A673 (cell line): Measurements from ENCODE around the gene SLC35E3. TPM values are rescaled to one million over a fixed set of nuclear protein-coding genes. Genes with fewer than 3 reads are reported as not detected.

Experiments used
- BruUV-seq: library from RNA; stranded (reverse); fragments of 400-500 nt; replicated peaks from 2 replicates; lab custom pipeline; 2021; lab: Mats Ljungman, UMichigan
- CTCF ChIA-PET: fragments of 300-600 bp; sonication (Branson Sonifier 250); formaldehyde crosslinking; loops from one replicate; lab custom pipeline; 2022; ENCODE audit warnings: antibody characterized with exemption; lab: Charles Lee
- POLR2A ChIA-PET: fragments of 300-600 bp; sonication (Branson Sonifier 250); formaldehyde crosslinking; loops from one replicate; lab custom pipeline; 2022; ENCODE audit warnings: antibody characterized with exemption; ENCODE audit not compliant: low non-redundant PET; lab: Charles Lee
- DNase-seq: peaks from one replicate; pipeline ENCODE4 v3.0.0-alpha.2; 2015; ENCODE audit warnings: low spot score
- H3K27ac ChIP-seq: fragments of 200-600 bp; sonication (generic); 2 replicates; pipeline ENCODE4 v1.5.1; 2016; ENCODE audit warnings: mixed run types, low read depth, mild to moderate bottlenecking, mixed read lengths, antibody characterized with exemption, low read length; ENCODE audit not compliant: poor library complexity, severe bottlenecking
- H3K27me3 ChIP-seq: fragments of 200-600 bp; sonication (generic); replicated peaks from 2 replicates; pipeline ENCODE4 v1.6.1; 2017; ENCODE audit warnings: mixed run types, low read depth, mild to moderate bottlenecking, mixed read lengths, antibody characterized with exemption, low read length; ENCODE audit not compliant: insufficient read depth, poor library complexity
- H3K36me3 ChIP-seq: fragments of 200-600 bp; sonication (generic); 2 replicates; pipeline ENCODE4 v1.6.1; 2016; ENCODE audit warnings: mixed run types, mild to moderate bottlenecking, mixed read lengths, antibody characterized with exemption, low read length; ENCODE audit not compliant: insufficient read depth, poor library complexity, severe bottlenecking
- H3K4me1 ChIP-seq: fragments of 200-600 bp; sonication (generic); 2 replicates; pipeline ENCODE4 v1.6.1; 2017; ENCODE audit warnings: mixed run types, mild to moderate bottlenecking, mixed read lengths, antibody characterized with exemption, low read length; ENCODE audit not compliant: insufficient read depth, poor library complexity, severe bottlenecking
- H3K4me3 ChIP-seq: fragments of 200-600 bp; sonication (generic); 2 replicates; pipeline ENCODE4 v1.5.1; 2016; ENCODE audit warnings: low read depth, mixed run types, mild to moderate bottlenecking, mixed read lengths, low read length; ENCODE audit not compliant: poor library complexity, severe bottlenecking
- H3K9me3 ChIP-seq: fragments of 200-600 bp; sonication (generic); 2 replicates; pipeline ENCODE4 v1.6.1; 2016; ENCODE audit warnings: mixed run types, low read depth, mild to moderate bottlenecking, mixed read lengths, antibody characterized with exemption, low read length; ENCODE audit not compliant: poor library complexity, severe bottlenecking
- EZH2 ChIP-seq: fragments of 200-600 bp; sonication (generic); IDR thresholded peaks from 2 replicates; pipeline ENCODE4 v1.6.1; 2017; ENCODE audit warnings: borderline replicate concordance, low read depth, mild to moderate bottlenecking, mixed read lengths, antibody characterized with exemption, low read length; ENCODE audit not compliant: poor library complexity, severe bottlenecking
- intact Hi-C: fragments of 100-400 bp; cut with micrococcal nuclease; formaldehyde crosslinking; loops from one replicate; pipeline ENCODE4 v1.10.0; 2022; ENCODE audit not compliant: unreplicated experiment
- total RNA-seq: library from RNA; stranded (reverse); gene quantifications from 2 replicates; pipeline ENCODE4 v1.2.3, GENCODE V29; 2021
- TF ChIP-seq, protein P1 (sequence below): fragments of 300-800, 200-600 bp; sonication (generic); conservative IDR thresholded peaks from 2 replicates; pipeline ENCODE4 v1.5.1; 2017; ENCODE audit warnings: low read depth, mild to moderate bottlenecking, antibody characterized with exemption, low read length, moderate library complexity, mixed read lengths

Gene SLC35E3
- total RNA-seq, 1 experiment from 2014 or later: 10.1 TPM

DNA sequence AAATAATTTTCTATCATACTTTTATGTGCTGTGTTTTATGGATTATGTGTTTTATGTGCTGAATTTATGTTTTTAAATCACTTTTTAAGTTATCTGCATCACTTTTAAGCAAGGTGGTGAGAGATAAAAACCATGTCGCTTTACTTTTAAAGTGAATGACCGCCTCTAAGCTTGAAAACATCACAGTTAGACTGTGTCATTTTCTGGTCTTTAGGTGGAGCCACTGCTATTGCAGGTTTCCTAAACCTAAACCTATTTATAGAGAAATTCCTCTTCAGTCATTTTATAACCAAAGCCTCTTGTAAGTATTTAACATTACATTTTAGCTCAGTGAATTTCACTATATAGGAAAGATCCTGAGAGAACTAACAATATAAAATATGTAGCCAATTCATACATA is 41.0 kb downstream of the SLC35E3 start:
- no peaks in the 10 kb centered on the region for H3K36me3 ChIP-seq
- TF ChIP-seq, protein P1, sequence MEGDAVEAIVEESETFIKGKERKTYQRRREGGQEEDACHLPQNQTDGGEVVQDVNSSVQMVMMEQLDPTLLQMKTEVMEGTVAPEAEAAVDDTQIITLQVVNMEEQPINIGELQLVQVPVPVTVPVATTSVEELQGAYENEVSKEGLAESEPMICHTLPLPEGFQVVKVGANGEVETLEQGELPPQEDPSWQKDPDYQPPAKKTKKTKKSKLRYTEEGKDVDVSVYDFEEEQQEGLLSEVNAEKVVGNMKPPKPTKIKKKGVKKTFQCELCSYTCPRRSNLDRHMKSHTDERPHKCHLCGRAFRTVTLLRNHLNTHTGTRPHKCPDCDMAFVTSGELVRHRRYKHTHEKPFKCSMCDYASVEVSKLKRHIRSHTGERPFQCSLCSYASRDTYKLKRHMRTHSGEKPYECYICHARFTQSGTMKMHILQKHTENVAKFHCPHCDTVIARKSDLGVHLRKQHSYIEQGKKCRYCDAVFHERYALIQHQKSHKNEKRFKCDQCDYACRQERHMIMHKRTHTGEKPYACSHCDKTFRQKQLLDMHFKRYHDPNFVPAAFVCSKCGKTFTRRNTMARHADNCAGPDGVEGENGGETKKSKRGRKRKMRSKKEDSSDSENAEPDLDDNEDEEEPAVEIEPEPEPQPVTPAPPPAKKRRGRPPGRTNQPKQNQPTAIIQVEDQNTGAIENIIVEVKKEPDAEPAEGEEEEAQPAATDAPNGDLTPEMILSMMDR: 0 out of 2 replicates have a peak, but pooled peaks have one; percentile 16
- TF ChIP-seq EZH2: no peak
- ChIA-PET POLR2A (no interaction called here), CTCF (no interaction called here)
- H3K4me1 ChIP-seq: no peaks in the 10 kb centered on the region
- DNase-seq: no peak
- H3K9me3 ChIP-seq: no peaks in the 10 kb centered on the region
- H3K4me3 ChIP-seq: no peak overlapping the region
- no peak overlapping the region for H3K27ac ChIP-seq
- BruUV-seq: no TSS peak
- intact Hi-C loops: no loop called here
- no peaks in the 10 kb centered on the region for H3K27me3 ChIP-seq

DNA sequence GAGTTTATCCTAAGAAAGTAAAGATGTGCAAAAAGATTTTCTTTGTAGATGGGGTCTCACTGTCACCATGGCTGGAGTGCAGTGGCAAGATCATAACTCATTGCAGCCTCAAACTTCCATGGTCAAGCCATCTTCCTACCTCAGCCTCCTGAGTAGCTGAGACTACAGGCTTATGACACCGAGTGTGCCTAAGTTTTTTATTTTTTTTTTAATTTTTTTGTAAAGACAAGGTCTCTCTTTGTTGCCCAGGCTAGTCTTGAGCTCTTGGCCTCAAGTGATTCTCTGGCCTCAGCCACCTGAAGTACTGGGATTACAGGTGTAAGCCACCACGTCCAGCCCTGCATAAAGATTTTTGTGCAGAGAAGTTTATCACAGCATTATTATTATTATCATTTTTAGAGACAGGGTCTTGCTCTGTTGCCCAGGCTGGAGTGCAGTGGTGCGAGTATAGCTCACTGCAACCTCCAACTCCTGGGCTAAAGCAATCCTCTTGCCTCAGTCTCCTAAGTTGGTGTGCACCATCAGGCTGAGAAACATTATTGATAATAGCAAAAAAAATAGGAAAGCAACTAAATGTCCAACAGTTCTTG is 42.7 kb downstream of the SLC35E3 start:
- no peak overlapping the region for H3K27ac ChIP-seq
- no peak for DNase-seq
- no peak overlapping the region for H3K4me3 ChIP-seq
- H3K9me3 ChIP-seq: no peaks in the 10 kb centered on the region
- POLR2A ChIA-PET: no interaction called here
- H3K4me1 ChIP-seq: no peaks in the 10 kb centered on the region
- TF ChIP-seq EZH2: no peak
- TF ChIP-seq, protein P1: no peak
- intact Hi-C loops: no loop called here
- H3K27me3 ChIP-seq: no peaks in the 10 kb centered on the region
- no TSS peak for BruUV-seq
- CTCF ChIA-PET: no interaction called here
- no peaks in the 10 kb centered on the region for H3K36me3 ChIP-seq

DNA sequence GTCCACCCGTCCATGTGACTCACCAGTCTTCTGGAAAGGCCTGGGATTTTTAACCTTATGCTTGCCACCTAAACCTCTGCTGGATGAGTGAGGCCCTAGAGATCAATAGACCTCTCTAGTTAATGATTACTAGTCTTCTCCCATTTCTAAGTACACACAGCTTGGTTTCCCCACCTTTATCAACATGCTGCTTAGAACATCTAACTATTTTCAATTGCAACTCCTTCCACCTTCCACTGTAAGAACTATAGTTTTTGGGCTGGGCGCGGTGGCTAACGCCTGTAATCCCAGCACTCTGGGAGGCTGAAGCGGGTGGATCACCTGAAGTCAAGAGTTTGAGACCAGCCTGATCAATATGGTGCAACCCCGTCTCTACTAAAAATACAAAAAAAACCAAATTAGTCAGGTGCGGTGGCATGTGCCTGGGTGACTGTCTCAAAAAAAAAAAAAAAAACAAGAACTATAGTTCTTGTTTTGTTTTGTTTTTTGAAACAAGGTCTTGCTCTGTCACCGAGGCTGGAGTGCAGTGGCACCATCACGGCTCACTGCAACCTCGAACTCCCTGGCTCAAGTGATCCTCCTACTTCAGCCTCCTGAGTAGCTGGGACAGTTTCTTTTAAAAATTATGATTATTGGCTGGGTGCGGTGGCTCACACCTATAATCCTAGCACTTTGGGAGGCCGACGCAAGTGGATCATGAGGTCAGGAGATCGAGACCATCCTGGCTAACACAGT is 43.3 kb downstream of the SLC35E3 start:
- Histone ChIP-seq H3K27me3 (no peaks in the 10 kb centered on the region), H3K27ac (no peak overlapping the region), H3K36me3 (no peaks in the 10 kb centered on the region), H3K4me3 (no peak overlapping the region), H3K4me1 (no peaks in the 10 kb centered on the region), H3K9me3 (no peaks in the 10 kb centered on the region)
- CTCF ChIA-PET: no interaction called here
- no peak for TF ChIP-seq EZH2
- TF ChIP-seq, protein P1: no peak
- no peak for DNase-seq
- intact Hi-C loops: no loop called here
- POLR2A ChIA-PET: no interaction called here
- no TSS peak for BruUV-seq
